SK-N-SH (cell line): Measurements from ENCODE around the gene RPAP2. TPM values are rescaled to one million over a fixed set of nuclear protein-coding genes. Genes with fewer than 3 reads are reported as not detected.

ENCODE experiments used
- CTCF ChIA-PET: fragments of 300-600, 350-600 bp; formaldehyde crosslinking; extraction: SDS; loops from one replicate; lab custom pipeline; 2021; lab: Yijun Ruan, JAX
- POLR2A ChIA-PET: fragments of 350-600 bp; sonication (Branson Sonifier 250); formaldehyde crosslinking; extraction: SDS; loops from one replicate; lab custom pipeline; 2020; ENCODE audit warnings: antibody characterized with exemption, inconsistent platforms; lab: Yijun Ruan, JAX
- DNase-seq: peaks from one replicate; pipeline ENCODE4 v3.0.0; 2012
- H2AFZ ChIP-seq: fragments of 200-600 bp; sonication (generic); 2 replicates; pipeline ENCODE4 v1.8.1; 2016; ENCODE audit warnings: antibody characterized with exemption, mild to moderate bottlenecking, low read depth
- H3F3A ChIP-seq: fragments of 200-600 bp; sonication (generic); replicated peaks from 2 replicates; pipeline ENCODE3; 2016; ENCODE audit warnings: antibody characterized with exemption, mild to moderate bottlenecking; ENCODE audit not compliant: insufficient read depth
- H3K27ac ChIP-seq, 2 experiments: fragments of 200-500 bp in 1 of 2; fragments of 200-600 bp in 1 of 2; sonication (Bioruptor generic) in 1 of 2; sonication (generic), shearing (Covaris generic) in 1 of 2; 2 replicates each; pipeline versions ENCODE4 v1.5.1 to v1.6.1; 2014 to 2016; ENCODE audit warnings: low read depth in 2 of 2, inconsistent platforms in 1 of 2, low read length in 1 of 2, mild to moderate bottlenecking in 1 of 2, mixed read lengths in 1 of 2
- H3K27me3 ChIP-seq: fragments of 200-600 bp; sonication (generic), shearing (Covaris generic); 2 replicates; pipeline ENCODE4 v1.6.1; 2016; ENCODE audit warnings: mixed run types; ENCODE audit not compliant: insufficient read depth
- H3K36me3 ChIP-seq, 2 experiments: fragments of 200-500 bp in 1 of 2; fragments of 200-600 bp in 1 of 2; sonication (Bioruptor generic) in 1 of 2; sonication (generic) in 1 of 2; replicated peaks in 1 of 2; 2 replicates each; pipeline versions ENCODE3 to v1.5.1; 2014 to 2016; ENCODE audit warnings: low read length in 1 of 2, mild to moderate bottlenecking in 1 of 2; ENCODE audit not compliant: insufficient read depth in 2 of 2, control insufficient read depth in 1 of 2
- H3K4me1 ChIP-seq, 2 experiments: fragments of 200-500 bp in 1 of 2; fragments of 200-600 bp in 1 of 2; sonication (Bioruptor generic) in 1 of 2; sonication (generic), shearing (Covaris generic) in 1 of 2; 2 replicates each; pipeline versions ENCODE4 v1.5.1 to v1.6.1; 2014 to 2016; ENCODE audit warnings: low read depth in 1 of 2, low read length in 1 of 2, mixed run types in 1 of 2; ENCODE audit not compliant: insufficient read depth in 2 of 2, control insufficient read depth in 1 of 2
- H3K4me2 ChIP-seq: fragments of 200-600 bp; sonication (generic), shearing (Covaris generic); 2 replicates; pipeline ENCODE4 v1.6.1; 2017; ENCODE audit warnings: mixed run types
- H3K4me3 ChIP-seq, 2 experiments: fragments of 200-500 bp in 1 of 2; fragments of 200-600 bp in 1 of 2; sonication (Bioruptor generic) in 1 of 2; sonication (generic), shearing (Covaris generic) in 1 of 2; 2 replicates each; pipeline versions ENCODE4 v1.5.1 to v1.8.1; 2014 to 2016; ENCODE audit warnings: low read depth in 2 of 2, inconsistent platforms in 1 of 2, low read length in 1 of 2, mild to moderate bottlenecking in 1 of 2, mixed read lengths in 1 of 2, moderate library complexity in 1 of 2
- H3K79me2 ChIP-seq: fragments of 200-600 bp; sonication (generic); 2 replicates; pipeline ENCODE4 v1.8.1; 2017; ENCODE audit warnings: mild to moderate bottlenecking; ENCODE audit not compliant: insufficient read depth
- H3K9ac ChIP-seq: fragments of 200-600 bp; sonication (generic); 2 replicates; pipeline ENCODE4 v1.6.1; 2017; ENCODE audit warnings: mixed run types
- H3K9me2 ChIP-seq: fragments of 200-600 bp; sonication (generic); 2 replicates; pipeline ENCODE4 v1.6.1; 2017; ENCODE audit warnings: mixed run types
- H3K9me3 ChIP-seq: fragments of 200-600 bp; sonication (generic); 2 replicates; pipeline ENCODE4 v1.6.1; 2017; ENCODE audit warnings: mixed run types, mild to moderate bottlenecking, moderate library complexity
- H4K20me1 ChIP-seq: fragments of 200-600 bp; sonication (generic); 2 replicates; pipeline ENCODE4 v1.6.1; 2017; ENCODE audit warnings: mild to moderate bottlenecking, mixed run types; ENCODE audit not compliant: insufficient read depth
- CHD2 ChIP-seq: fragments of 150-350 bp; IDR thresholded peaks from 2 replicates; pipeline ENCODE4 v1.6.1; 2018; ENCODE audit warnings: low read length; ENCODE audit not compliant: partially characterized antibody
- EP300 ChIP-seq, 2 experiments: IDR thresholded peaks; 2 replicates each; pipeline versions ENCODE4 v1.4.0 to v1.6.1; 2012; ENCODE audit warnings: borderline replicate concordance in 1 of 2, low read depth in 1 of 2, low read length in 1 of 2
- FOSL2 ChIP-seq: IDR thresholded peaks from 2 replicates; pipeline ENCODE4 v1.4.0; 2012; ENCODE audit warnings: low read depth, mild to moderate bottlenecking, moderate library complexity, borderline replicate concordance
- FOXJ3 ChIP-seq: sonication (generic); formaldehyde crosslinking; IDR thresholded peaks from 2 replicates; pipeline ENCODE4 v1.5.1; 2020; ENCODE audit warnings: mild to moderate bottlenecking, missing genetic modification reagents
- GATA2 ChIP-seq: sonication (generic); formaldehyde crosslinking; IDR thresholded peaks from 2 replicates; pipeline ENCODE4 v1.5.0; 2020; ENCODE audit warnings: mild to moderate bottlenecking, missing genetic modification reagents
- JUND ChIP-seq: IDR thresholded peaks from 2 replicates; pipeline ENCODE4 v1.4.0; 2012
- MXI1 ChIP-seq: IDR thresholded peaks from 2 replicates; pipeline ENCODE4 v1.6.1; 2012; ENCODE audit warnings: mild to moderate bottlenecking, low read depth, low read length, improper control_type of control experiment
- POLR2AphosphoS5 ChIP-seq: IDR thresholded peaks from 2 replicates; pipeline ENCODE4 v1.6.1; 2012; ENCODE audit warnings: low read depth, low read length
- RAD21 ChIP-seq: IDR thresholded peaks from 2 replicates; pipeline ENCODE4 v1.6.1; 2012; ENCODE audit warnings: mild to moderate bottlenecking, low read length
- RFX5 ChIP-seq: IDR thresholded peaks from 2 replicates; pipeline ENCODE4 v1.6.1; 2012; ENCODE audit warnings: mild to moderate bottlenecking, improper control_type of control experiment, low read length
- RXRA ChIP-seq: IDR thresholded peaks from 2 replicates; pipeline ENCODE4 v1.4.0; 2012; ENCODE audit warnings: low read depth, mild to moderate bottlenecking, borderline replicate concordance
- TCF12 ChIP-seq: IDR thresholded peaks from 2 replicates; pipeline ENCODE4 v1.4.0; 2012
- TEAD4 ChIP-seq: IDR thresholded peaks from 2 replicates; pipeline ENCODE4 v1.4.0; 2012; ENCODE audit warnings: mild to moderate bottlenecking, borderline replicate concordance; ENCODE audit not compliant: insufficient read depth
- YY1 ChIP-seq: IDR thresholded peaks from 2 replicates; pipeline ENCODE4 v1.4.0; 2012; ENCODE audit warnings: low read depth, mild to moderate bottlenecking
- WGBS: methylation state at CpG from one replicate; pipeline ENCODE4 v1.1.6; 2017; ENCODE audit warnings: low lambda C conversion rate; 5-methylcytosine and 5-hydroxymethylcytosine counted together
- polyA plus RNA-seq, 3 experiments: library from polyadenylated mRNA; depleted of rRNA; stranded (reverse); fragments of >200 nt; gene quantifications; 2 replicates each; pipeline ENCODE4 v1.2.3, GENCODE V29; 2012
- TF ChIP-seq, protein P1 (sequence below): IDR thresholded peaks from 2 replicates; pipeline ENCODE4 v1.6.1; 2012; ENCODE audit warnings: mild to moderate bottlenecking, low read depth, low read length, moderate library complexity
- TF ChIP-seq, protein P2 (sequence below): IDR thresholded peaks from 2 replicates; pipeline ENCODE4 v1.4.0; 2012; ENCODE audit warnings: low read depth
- TF ChIP-seq, protein P3 (sequence below): fragments of 200-600 bp; sonication (generic); IDR thresholded peaks from 2 replicates; pipeline ENCODE4 v1.6.1; 2017; ENCODE audit warnings: antibody characterized with exemption, mild to moderate bottlenecking, moderate library complexity
- TF ChIP-seq, protein P4 (sequence below): IDR thresholded peaks from 2 replicates; pipeline ENCODE4 v1.4.0; 2012; ENCODE audit warnings: low read depth, borderline replicate concordance
- TF ChIP-seq, protein P5 (sequence below): fragments of 150-350 bp; IDR thresholded peaks from 2 replicates; pipeline ENCODE4 v1.6.1; 2017; ENCODE audit warnings: antibody characterized with exemption, low read length, low read depth, borderline replicate concordance
- TF ChIP-seq, protein P6 (sequence below): IDR thresholded peaks from 2 replicates; pipeline ENCODE4 v1.4.0; 2012; ENCODE audit warnings: low read depth, borderline replicate concordance

Gene RPAP2
- polyA plus RNA-seq, 1 of the 3 experiments (the other 2 are of a cell fraction) = 3.4 TPM

DNA sequence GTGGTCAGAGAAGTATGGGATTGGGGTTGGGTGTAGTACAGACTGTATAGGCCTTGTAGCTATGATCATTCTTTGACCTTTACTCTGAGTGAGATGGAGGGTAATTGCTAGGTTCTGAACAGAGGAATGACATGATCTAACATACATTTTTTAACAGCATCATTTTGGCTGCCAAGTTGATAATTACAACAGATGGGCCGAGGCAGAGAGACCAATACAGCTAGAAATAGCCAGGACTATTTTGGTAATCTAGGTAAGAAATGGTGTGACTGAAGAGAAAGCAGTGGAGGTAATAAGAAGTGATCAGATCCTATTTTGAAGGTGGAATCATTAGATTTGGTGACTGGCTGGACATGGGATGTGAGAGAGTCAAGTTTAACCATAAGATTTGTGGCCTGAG is 43.5 kb downstream of the RPAP2 start:
- Histone ChIP-seq H3F3A (no peaks in the 10 kb centered on the region), H3K4me2 (no peak overlapping the region), H3K4me3 (no peak overlapping the region), H3K27ac (no peak overlapping the region), H3K27me3 (no peaks in the 10 kb centered on the region), H3K79me2 (no peaks in the 10 kb centered on the region), H3K9ac (no peak overlapping the region), H2AFZ (no peak overlapping the region), H3K4me1 (no peaks in the 10 kb centered on the region), H4K20me1 (no peaks in the 10 kb centered on the region), H3K36me3 (peaks cover 40 to 43% of the 10 kb centered on the region in 2 experiments), H3K9me2 (no peaks in the 10 kb centered on the region), H3K9me3 (no peaks in the 10 kb centered on the region)
- ChIA-PET CTCF (interaction anchor here (1.0 kb wide), 1 partner anchor 9 kb away, joined by 3 read pairs; no protein-coding TSS in a partner anchor), POLR2A (no interaction called here)
- 92% methylated on average over 1 of the region's 1 CpG for WGBS
- no peak for TF ChIP-seq YY1
- no peak for TF ChIP-seq FOSL2
- TF ChIP-seq MXI1 = no peak
- TF ChIP-seq, protein P1, sequence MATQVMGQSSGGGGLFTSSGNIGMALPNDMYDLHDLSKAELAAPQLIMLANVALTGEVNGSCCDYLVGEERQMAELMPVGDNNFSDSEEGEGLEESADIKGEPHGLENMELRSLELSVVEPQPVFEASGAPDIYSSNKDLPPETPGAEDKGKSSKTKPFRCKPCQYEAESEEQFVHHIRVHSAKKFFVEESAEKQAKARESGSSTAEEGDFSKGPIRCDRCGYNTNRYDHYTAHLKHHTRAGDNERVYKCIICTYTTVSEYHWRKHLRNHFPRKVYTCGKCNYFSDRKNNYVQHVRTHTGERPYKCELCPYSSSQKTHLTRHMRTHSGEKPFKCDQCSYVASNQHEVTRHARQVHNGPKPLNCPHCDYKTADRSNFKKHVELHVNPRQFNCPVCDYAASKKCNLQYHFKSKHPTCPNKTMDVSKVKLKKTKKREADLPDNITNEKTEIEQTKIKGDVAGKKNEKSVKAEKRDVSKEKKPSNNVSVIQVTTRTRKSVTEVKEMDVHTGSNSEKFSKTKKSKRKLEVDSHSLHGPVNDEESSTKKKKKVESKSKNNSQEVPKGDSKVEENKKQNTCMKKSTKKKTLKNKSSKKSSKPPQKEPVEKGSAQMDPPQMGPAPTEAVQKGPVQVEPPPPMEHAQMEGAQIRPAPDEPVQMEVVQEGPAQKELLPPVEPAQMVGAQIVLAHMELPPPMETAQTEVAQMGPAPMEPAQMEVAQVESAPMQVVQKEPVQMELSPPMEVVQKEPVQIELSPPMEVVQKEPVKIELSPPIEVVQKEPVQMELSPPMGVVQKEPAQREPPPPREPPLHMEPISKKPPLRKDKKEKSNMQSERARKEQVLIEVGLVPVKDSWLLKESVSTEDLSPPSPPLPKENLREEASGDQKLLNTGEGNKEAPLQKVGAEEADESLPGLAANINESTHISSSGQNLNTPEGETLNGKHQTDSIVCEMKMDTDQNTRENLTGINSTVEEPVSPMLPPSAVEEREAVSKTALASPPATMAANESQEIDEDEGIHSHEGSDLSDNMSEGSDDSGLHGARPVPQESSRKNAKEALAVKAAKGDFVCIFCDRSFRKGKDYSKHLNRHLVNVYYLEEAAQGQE = no peak
- TF ChIP-seq, protein P2, sequence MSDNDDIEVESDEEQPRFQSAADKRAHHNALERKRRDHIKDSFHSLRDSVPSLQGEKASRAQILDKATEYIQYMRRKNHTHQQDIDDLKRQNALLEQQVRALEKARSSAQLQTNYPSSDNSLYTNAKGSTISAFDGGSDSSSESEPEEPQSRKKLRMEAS = no peak
- TF ChIP-seq POLR2AphosphoS5 = no peak
- TF ChIP-seq, protein P3, sequence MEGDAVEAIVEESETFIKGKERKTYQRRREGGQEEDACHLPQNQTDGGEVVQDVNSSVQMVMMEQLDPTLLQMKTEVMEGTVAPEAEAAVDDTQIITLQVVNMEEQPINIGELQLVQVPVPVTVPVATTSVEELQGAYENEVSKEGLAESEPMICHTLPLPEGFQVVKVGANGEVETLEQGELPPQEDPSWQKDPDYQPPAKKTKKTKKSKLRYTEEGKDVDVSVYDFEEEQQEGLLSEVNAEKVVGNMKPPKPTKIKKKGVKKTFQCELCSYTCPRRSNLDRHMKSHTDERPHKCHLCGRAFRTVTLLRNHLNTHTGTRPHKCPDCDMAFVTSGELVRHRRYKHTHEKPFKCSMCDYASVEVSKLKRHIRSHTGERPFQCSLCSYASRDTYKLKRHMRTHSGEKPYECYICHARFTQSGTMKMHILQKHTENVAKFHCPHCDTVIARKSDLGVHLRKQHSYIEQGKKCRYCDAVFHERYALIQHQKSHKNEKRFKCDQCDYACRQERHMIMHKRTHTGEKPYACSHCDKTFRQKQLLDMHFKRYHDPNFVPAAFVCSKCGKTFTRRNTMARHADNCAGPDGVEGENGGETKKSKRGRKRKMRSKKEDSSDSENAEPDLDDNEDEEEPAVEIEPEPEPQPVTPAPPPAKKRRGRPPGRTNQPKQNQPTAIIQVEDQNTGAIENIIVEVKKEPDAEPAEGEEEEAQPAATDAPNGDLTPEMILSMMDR = no peak
- no peak for TF ChIP-seq TEAD4
- no peak for TF ChIP-seq JUND
- no peak for TF ChIP-seq RFX5
- TF ChIP-seq TCF12 = no peak
- no peak for TF ChIP-seq FOXJ3 (CRISPR knock-in tag)
- TF ChIP-seq RAD21 = no peak
- no peak for TF ChIP-seq CHD2
- TF ChIP-seq, protein P4, sequence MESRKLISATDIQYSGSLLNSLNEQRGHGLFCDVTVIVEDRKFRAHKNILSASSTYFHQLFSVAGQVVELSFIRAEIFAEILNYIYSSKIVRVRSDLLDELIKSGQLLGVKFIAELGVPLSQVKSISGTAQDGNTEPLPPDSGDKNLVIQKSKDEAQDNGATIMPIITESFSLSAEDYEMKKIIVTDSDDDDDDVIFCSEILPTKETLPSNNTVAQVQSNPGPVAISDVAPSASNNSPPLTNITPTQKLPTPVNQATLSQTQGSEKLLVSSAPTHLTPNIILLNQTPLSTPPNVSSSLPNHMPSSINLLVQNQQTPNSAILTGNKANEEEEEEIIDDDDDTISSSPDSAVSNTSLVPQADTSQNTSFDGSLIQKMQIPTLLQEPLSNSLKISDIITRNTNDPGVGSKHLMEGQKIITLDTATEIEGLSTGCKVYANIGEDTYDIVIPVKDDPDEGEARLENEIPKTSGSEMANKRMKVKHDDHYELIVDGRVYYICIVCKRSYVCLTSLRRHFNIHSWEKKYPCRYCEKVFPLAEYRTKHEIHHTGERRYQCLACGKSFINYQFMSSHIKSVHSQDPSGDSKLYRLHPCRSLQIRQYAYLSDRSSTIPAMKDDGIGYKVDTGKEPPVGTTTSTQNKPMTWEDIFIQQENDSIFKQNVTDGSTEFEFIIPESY = no peak
- no peak for TF ChIP-seq GATA2 (CRISPR knock-in tag)
- TF ChIP-seq, protein P5, sequence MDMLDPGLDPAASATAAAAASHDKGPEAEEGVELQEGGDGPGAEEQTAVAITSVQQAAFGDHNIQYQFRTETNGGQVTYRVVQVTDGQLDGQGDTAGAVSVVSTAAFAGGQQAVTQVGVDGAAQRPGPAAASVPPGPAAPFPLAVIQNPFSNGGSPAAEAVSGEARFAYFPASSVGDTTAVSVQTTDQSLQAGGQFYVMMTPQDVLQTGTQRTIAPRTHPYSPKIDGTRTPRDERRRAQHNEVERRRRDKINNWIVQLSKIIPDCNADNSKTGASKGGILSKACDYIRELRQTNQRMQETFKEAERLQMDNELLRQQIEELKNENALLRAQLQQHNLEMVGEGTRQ = no peak
- TF ChIP-seq, protein P6, sequence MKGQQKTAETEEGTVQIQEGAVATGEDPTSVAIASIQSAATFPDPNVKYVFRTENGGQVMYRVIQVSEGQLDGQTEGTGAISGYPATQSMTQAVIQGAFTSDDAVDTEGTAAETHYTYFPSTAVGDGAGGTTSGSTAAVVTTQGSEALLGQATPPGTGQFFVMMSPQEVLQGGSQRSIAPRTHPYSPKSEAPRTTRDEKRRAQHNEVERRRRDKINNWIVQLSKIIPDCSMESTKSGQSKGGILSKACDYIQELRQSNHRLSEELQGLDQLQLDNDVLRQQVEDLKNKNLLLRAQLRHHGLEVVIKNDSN = no peak
- TF ChIP-seq EP300 (IDR thresholded peaks at IDR 0.05; ENCODE audit: borderline replicate concordance in 1 of 2, low read depth in 1 of 2, low read length in 1 of 2) = no peak
- no peak for TF ChIP-seq RXRA
- DNase-seq = no peak
